GM19239 (cell line): ENCODE measurements around the gene TLE1.
"Not testable (repeated sequence)": the region's sequence is repeated elsewhere in the genome, so short reads cannot be mapped to it uniquely, and the experiment has no call there.

Experiments used
- DNase-seq: peaks from one replicate; pipeline ENCODE4 v3.0.0; 2011; ENCODE audit warnings: low spot score; ENCODE audit not compliant: insufficient read length
- FAIRE-seq: peaks from 2 replicates; lab custom pipeline; 2011; peaks lifted over from hg19 to GRCh38; lab: Jason Lieb, UNC

Gene TLE1

DNA sequence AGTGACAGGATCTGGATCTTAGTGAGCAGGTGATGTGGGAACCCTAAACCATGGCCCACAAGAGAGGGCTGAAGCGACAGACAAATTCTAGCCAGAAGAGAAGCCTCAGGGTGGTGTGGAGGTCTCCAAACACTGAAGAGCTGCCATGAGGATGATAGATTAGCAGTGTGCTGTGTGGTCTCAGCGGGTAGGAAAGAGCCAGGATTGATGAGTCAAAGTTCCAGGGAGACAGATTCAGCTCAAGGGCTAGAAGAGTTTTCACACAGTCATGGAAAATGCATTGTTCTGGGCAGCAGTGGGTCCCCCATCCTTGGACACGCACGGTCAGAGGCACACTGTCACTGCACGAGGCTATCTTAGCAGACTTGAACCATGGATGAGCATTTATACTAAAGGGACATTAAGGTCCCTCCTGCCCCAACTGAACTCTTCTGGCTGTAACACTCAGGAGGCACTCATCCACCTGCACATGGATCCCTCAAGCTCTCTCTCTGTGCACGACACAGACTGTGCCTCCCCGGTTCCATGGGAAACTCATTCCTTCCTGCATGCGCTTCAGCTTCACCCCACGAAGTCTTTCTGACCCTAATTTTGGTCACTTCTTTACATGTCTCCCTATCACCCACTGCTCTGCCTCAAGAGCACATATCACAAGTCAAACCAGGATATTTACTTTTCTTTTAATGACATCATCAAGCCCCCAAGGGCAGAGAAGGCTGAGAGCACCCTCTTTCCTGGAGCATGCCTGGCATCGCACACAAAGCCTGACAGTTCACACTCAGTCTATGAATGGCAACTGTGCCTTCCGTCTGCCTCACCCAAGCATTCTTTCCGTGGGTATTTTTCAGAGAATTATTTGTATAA lies 84.8 kb downstream of the TLE1 start:
- no peak for FAIRE-seq
- DNase-seq, result no peak

DNA sequence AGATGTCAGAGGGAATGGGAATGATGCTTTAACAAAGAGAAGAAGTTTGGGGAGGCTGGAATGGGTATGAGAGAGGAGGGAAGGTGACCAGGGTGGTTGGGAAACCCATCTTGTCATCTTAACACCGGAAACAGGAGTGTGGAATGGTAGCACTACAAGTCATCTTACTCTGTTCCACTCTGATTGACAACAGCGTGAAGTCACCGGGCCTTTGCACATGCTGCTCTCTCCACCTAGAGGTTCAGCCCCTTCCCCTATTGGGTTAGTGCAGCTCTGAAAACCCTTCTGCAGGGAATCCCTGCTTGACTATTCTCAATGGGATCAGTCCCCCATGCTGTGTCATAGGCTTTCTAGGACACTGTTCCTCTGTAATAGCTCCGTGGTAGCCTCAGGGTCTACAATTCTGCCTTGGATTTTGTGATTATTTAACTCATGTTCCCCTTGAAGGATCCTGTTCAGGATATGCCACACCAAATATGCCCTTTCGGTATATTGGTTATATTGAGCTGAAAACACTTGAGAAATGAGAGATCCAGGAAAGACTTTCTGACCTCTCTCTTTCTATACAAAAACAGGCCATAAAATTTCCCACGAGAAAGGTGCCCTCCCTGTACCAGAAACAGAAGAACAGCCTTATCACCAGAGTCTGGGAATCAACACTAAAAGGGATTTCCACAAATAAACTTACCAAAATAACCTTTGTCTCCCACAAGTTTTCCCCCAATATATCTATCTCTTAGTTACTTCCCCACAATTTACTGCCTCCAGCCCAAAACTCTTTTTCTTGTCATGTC lies 86.3 kb downstream of the TLE1 start:
- FAIRE-seq (no peak), DNase-seq (no peak)

DNA sequence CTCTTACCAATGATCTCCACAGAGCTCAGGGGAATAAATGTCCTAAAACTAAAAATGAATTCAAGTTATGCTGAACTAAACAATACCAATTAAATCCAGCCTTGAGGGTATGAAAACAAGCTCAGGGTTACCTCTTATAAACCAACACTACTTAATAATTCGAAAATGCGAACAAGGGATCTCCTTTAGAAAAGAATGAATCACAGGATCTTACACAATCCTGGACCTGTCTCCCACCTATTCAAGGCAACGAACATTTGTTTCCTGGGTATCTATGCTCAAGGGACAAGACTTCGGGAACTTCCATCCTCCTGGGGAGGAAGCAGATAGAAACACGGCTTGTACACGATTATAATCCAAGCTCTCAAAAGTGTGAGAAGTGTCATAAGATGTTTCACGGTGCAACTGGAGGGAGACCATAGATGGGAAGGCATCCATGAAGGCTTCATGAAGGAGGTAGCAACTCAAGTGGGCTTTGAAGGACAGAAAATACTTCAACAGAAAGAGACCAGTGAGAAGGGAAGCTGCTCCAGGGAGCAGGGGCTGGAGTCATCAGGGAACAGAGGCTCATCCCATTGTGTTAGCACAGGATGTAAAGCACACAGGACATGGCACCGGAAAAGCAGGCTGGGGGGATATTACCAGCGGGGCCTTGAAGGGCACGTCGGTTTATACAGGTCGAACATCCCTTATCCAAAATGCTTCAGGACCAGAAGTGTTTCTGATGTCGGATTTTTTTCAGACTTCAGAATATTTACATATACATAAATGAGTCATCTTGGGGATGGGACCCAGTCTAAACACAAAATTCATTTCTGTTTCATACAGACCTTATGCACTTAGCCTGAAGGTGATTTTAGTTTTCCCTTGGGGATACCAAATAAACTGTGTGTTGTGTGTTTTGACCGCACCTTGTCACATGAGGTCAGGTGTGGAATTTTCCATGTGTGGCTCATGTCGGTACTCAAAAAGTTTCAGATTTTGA lies 87.4 kb downstream of the TLE1 start:
- DNase-seq, result no peak
- no peak for FAIRE-seq

DNA sequence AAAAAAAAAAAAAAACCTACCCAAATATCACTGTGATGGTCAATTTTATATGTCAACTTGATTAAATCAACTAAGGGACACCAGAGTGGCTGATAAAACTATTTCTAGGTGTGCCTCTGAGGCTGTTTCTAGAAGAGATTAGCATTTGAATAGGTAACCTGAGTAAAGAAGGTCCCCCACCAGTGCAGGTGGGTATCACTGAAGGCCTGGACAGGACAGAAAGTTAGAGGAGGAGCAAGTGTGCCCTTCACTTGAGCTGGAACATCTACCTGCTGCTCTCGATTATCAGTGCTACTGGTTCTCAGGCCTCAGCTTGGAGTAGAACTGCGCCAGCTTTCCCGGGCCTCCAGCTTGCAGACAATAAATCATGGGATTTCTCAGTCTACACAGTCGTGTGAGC lies 88.7 kb downstream of the TLE1 start:
- FAIRE-seq, result no peak

DNA sequence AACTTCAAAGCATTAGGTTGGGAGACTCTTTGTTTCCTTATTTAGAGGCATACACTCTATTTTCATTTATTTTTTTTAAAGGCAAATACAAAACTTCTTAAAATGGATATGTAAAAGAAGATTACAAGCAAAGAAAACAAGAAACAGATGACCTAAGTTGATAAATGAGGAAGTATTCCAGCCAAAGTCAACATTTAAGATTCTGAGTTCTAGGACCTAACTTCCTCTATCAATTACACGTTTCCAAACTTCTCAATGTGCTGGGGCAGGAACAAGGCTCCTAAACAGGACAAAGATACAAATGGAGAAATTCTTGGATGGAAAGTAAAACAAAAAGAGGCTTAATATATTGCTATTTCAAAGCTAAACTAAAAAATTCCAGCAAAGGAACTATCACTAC lies 89.5 kb downstream of the TLE1 start:
- no peak for FAIRE-seq

More for the DNA sequence above, 88.7 kb downstream of the TLE1 start:
- DNase-seq, result no peak

DNA sequence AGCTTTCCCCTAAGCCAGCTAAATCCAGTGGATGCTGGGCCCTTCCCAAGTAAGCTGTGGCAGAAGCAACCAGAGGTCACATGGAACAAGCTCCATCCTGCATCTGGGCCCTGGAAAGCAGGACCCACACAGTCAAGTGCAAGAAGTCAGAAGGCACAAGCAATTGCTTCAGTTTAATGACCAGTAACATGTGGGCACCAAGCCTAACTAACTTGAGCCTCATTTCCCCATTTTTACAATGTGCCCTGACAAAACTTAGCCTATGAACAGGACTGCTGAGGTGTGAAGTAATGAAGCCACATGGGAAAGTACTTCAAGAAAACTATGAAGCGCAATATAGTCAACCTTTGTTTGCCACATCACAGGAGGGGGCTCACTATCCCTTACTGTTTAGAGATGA lies 90.5 kb downstream of the TLE1 start:
- FAIRE-seq, result no peak
- no peak for DNase-seq

More for the DNA sequence above, 89.5 kb downstream of the TLE1 start:
- no peak for DNase-seq

DNA sequence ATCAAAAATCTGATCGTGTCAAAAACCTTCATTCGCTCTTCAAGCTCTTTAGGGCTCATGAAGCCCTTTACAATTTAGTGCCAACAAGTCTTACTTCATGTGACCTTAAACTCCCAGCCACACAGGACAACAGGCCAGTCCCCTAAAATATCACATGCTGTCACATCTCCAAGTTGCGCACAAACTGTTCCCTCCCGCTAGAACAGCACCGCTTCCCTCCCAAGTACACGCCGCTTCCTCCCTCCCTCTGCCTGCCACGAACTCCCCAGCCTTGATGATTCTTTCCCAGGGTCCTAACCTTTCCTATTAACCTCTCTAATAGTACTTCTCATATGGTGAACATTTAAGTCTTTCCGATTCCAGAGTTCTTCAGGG lies 91.2 kb downstream of the TLE1 start:
- FAIRE-seq (no peak), DNase-seq (no peak)

DNA sequence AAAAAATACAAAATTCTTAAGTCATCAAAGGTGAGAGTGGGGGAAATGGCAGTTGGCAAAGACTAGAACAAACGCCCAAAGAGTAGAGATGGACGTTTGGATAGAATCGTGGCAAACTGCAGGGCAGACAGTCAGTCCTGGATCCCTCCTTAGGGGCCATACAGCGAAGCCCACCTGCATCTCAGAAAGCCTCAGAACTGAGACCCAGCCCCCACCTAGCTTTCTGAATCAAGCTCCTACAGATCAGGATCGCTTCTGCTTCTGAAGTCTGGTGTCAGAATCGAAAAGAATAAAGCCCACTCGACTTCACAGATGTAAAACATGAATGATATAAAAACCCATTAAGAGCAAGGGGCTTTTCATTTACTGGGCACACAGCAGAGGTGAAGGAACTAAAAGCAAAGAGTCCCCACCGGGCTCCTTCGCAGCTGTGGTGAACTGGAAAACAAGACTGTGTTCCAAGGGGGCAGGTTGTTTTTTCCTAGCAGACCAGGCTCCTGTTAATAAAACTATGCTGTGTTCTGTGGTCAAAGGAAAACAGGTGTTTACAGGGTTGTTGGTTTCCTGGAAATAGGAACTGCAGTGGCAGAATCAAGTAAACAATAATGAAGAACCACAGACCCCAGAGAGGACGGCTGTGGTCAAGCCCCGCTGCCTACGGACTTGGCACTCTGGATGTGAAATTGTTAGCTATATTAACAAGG lies 91.8 kb downstream of the TLE1 start:
- FAIRE-seq, result no peak
- no peak for DNase-seq

DNA sequence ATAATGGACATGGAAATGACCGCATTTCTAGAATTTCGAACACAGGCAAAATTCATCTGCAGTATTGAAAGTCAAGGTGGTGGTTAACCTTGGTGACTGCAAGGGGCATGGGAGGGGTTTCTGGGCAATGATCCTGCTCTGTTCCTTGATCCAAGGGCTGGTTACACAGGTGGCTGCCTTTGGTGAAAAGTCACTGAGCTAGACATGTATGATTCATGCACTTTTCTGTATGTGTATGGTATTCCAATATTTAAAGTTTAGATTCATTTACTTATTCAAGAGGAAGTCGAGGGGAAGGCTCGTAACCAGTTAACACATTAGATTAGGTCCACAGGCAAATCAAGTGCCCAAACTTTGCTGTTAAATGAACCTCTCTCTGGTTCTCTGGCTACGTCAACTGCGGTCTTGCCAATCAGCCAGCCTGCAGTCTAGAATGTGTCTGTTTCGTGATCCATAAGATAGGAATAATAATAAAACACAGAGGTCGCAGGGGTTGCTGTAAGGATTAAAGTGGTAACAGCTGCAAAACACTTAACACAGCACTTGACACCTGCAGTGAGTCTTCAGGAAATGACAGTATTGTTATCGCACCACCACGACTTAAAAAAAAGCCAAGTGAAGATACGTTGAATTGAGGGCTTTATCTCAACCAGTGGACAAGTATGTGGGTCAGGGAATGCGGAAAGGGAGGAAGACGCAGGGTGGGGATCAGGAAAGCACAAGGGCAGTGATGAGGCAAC lies 92.5 kb downstream of the TLE1 start:
- no peak for FAIRE-seq
- no peak for DNase-seq

DNA sequence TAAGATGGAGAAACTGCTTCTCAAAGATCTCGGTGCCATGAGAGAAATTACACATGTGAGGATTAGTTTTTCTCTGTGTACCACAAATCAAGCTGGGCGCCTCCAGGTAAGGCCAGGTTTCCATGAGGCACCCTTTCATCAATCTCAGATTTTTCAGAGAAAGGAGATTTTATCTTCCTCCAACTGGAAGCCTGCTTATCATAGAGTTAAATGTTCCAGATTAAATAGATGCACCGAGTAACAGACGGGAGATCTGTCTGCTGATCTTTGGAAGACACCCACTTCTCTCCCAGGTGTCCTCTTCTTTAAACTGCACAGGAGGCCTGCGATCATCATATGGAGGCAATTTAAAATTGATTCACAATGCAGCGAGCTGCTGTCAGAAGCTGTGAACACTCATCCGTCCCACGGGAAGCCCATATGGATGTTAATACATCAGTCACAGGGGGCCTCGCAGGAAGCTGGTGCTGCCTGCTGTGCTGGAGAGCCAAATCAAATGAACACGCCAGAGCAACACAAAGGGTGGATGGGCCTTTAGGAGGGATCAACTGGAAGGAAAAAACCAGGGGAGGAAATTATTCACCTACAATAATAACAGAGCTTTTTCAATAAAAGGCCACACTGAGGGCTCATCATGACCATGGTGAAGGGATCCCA lies 93.3 kb downstream of the TLE1 start:
- DNase-seq, result no peak
- FAIRE-seq, result no peak

DNA sequence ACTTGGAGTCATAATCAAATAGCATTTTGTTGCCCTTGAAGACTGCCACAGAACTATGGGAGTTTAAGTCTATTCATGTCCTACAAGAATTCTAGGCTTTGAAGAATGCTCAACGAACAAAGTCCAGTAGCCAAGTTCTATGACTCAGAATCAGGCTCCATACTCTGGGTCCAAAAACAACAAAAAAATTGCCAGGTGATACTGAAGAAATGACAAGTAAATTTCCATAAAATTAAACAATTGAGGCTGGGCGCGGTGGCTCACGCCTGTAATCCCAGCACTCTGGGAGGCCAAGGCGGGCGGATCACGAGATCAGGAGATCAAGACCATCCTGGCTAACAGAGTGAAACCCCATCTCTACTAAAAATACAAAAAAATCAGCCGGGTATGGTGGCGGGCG lies 94.1 kb downstream of the TLE1 start:
- not testable (repeated sequence) for DNase-seq, FAIRE-seq

DNA sequence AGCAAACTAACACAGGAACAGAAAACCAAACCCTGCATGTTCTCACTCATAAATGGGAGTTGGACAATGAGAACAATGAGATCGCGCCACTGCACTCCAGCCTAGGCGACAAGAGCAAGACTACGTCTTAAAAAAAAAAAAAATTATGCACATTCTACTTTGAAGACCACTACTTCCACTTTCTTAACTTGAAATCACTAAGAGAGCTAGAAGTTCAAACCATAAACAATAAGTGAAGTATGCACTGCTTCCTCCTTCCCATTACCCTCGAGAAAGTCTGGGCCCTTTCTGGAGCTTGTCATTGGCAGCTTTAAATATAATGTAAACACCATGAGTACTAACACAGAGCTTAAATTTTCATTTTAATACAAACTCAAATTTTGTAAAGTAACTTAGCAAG lies 94.9 kb downstream of the TLE1 start:
- DNase-seq, result no peak
- FAIRE-seq, result no peak

DNA sequence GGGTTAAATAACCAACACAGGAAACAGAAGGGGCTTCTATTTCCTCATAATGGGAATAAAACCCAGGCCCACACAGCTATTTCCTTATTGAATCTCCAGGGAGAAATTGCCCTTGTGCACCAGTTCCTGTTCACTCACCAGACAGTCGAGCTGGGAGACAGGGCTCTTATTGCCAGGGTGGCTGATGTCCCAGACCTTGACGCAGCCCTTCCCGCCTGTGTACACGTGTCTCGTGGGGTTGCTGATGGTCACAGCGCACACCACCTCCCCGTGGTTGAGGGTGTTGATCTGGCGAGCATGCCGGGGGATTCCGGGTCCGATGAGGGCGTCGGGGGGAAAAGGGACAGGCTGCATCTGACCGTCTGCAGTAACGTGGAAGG lies 96.5 kb downstream of the TLE1 start:
- no peak for DNase-seq
- FAIRE-seq, result no peak

DNA sequence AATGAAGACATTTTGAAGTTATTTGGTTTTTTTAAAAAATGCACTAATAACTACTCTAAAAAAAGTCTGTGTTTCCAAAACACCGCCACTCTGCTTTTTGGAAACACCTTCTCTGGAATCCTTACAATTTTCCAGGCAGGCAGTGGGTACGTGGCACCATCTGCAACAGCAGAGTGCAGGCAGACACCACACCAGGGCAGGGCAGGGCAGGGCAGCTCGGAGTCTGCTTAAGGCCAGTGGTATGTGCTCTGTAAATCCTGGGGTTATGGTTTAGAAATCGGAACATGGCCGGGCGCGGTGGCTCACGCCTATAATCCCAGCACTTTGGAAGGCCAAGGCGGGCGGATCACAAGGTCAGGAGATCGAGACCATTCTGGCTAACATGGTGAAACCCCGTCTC lies 97.6 kb downstream of the TLE1 start:
- FAIRE-seq (no peak), DNase-seq (no peak)

DNA sequence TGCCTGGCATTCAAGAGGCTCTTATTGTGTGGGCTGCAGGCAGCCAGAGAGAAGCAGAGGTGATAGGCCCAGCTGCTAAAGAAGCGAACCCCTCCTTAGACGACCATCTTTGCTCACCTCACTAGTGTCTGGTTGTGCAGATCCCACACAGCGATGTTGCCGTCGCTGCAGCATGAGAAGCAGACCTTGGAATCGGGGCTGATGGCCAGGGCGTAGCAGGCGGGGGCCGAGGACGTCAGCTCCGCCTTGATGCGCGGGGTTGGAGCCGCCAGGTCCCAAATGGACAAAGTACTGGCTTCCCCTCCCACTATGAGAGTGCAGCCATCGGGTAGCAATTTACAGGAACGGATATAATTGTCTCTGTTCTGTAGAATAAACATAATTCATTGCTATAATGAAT lies 98.7 kb downstream of the TLE1 start:
- FAIRE-seq (no peak), DNase-seq (no peak)

DNA sequence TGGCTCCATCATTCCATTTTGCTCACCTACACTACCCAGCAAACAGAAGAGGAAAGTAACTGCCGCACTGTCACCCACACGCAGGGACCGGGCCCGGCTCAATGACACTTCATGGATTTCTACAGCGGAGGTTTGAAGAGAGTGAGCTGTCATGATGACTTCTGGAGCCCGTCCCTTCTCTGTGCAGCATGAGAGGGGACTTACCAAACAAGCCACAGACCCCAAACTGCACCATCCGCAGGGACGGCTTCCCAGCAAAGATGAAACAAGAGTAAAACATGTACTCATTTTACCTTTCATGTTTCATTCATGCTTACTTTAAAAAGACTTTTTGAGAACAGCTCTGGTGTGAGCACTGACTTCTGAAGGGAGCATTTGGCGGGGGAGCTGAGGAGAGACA lies 99.5 kb downstream of the TLE1 start:
- no peak for FAIRE-seq
- DNase-seq, result no peak

DNA sequence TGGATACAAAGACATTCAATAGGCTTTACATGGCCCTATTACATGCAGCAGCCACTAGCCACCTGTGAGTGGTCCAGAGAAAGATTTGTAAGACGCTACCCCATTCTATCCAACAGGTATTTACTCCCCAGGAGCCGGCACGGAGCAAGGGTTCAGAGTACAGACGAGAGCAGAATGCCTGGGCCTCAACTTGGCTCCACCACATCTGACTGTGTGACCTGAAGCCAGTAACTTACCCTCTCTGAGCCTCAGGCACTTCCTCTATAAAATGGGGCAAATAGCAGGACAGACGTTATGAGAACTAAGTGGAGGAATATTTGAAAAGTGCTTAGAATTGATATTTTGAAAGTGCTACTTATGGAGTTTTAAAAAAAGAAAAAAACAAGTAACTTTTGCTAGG lies 100.0 kb downstream of the TLE1 start:
- no peak for DNase-seq
- FAIRE-seq, result no peak

DNA sequence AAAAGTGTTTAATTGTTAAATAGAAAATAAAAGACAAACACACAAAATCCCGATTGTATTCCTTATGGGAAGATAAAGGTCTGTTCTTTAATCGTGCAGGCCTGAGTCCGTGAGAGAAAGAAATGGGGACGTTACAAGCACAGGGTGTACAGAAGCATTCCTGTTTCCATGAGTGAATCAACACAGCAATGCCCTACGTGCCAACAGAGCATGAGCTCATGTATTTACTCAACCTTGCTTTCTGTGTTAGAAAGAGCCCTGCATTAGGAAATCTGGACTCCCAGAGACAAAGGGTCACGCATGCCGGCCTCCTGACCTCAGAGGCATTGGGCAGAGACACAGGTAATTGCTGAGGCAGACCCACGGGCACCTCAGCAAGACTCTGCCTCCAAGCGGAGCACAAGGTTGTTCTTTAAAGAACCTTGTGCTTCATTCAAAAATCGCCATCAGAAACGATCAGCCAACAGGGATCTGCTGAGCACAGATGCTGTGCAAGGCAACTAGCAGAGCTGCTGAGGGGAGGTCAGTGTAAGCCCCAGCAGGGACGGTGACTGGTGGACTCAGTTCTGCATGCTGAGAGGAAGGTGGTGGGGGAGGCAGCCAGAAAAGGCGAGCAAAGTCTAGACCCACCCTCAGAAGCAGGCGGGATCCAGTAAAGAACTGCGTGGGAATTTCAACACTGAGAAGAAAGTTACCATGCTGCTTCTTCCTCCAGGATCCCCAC lies 101.0 kb downstream of the TLE1 start:
- FAIRE-seq (no peak), DNase-seq (no peak)
